M059J (cell line): Measurements from ENCODE around the gene DRC1. TPM values are rescaled to one million over a fixed set of nuclear protein-coding genes. Genes with fewer than 3 reads are reported as not detected.
"Not testable (repeated sequence)": the region's sequence is repeated elsewhere in the genome, so short reads cannot be mapped to it uniquely, and the experiment has no call there.

Experiments
- DNase-seq: peaks from one replicate; pipeline ENCODE4 v3.0.0-alpha.2; 2012; ENCODE audit warnings: low read depth
- total RNA-seq: library from RNA; depleted of rRNA; stranded (reverse); fragments of >200 nt; shearing (Covaris generic); gene quantifications from 2 replicates; pipeline ENCODE4 v1.2.3, GENCODE V29; 2014

DRC1 gene
- total RNA-seq, 1 experiment from 2014 or later = not detected

GRCh38 chr2:26463244-26464192, 61.8 kb downstream of the DRC1 start:
- DNase-seq = no peak

GRCh38 chr2:26464390-26465265, 62.9 kb downstream of the DRC1 start:
- no peak for DNase-seq

GRCh38 chr2:26465266-26465925, 63.7 kb downstream of the DRC1 start:
- DNase-seq = no peak

- DNase-seq = no peak
Measured at GRCh38 chr2:26465981-26466471, 64.3 kb downstream of the DRC1 start.

- no peak for DNase-seq
Measured at GRCh38 chr2:26466662-26467310, 65.1 kb downstream of the DRC1 start.

GRCh38 chr2:26468544-26468943, 66.8 kb downstream of the DRC1 start:
- DNase-seq = not testable (repeated sequence)

- peak; percentile 31 for DNase-seq
Measured at GRCh38 chr2:26469092-26469710, 67.5 kb downstream of the DRC1 start.

- DNase-seq = no peak
Measured at GRCh38 chr2:26469955-26470354, 68.2 kb downstream of the DRC1 start.

- no peak for DNase-seq
Measured at GRCh38 chr2:26470601-26471260, 69.0 kb downstream of the DRC1 start.

GRCh38 chr2:26471289-26471688, 69.6 kb downstream of the DRC1 start:
- DNase-seq = no peak

- DNase-seq = no peak
Measured at GRCh38 chr2:26471766-26472706, 70.3 kb downstream of the DRC1 start.

GRCh38 chr2:26472821-26473655, 71.3 kb downstream of the DRC1 start:
- DNase-seq = no peak

- DNase-seq = no peak
Measured at GRCh38 chr2:26473796-26474195, 72.1 kb downstream of the DRC1 start.

- DNase-seq = no peak
Measured at GRCh38 chr2:26474261-26474785, 72.6 kb downstream of the DRC1 start.

- DNase-seq = no peak
Measured at GRCh38 chr2:26475037-26475436, 73.3 kb downstream of the DRC1 start.

GRCh38 chr2:26475832-26476501, 74.2 kb downstream of the DRC1 start:
- no peak for DNase-seq
